ENCODE results near the gene TSPAN5.

DNA sequence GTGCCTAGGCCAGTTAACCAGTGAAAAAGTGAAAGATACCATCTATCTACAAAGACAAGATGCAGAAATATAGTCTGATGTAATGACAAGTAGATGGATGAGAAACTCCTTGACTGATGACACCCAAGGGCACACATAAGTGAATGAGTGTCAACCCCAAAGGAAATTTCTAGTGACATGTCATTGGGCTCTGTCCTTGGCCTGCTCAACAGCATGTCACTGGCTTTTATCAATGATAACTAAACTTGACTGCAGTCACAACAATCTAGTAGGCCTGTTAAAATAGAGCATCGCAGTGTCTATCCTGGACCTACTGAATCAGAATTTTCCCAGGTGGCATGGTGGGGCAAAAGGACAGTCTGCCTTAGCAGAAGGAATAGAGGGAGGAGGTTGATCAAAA lies 155.8 kb downstream of the TSPAN5 start:
- TF ChIP-seq, protein P1, sequence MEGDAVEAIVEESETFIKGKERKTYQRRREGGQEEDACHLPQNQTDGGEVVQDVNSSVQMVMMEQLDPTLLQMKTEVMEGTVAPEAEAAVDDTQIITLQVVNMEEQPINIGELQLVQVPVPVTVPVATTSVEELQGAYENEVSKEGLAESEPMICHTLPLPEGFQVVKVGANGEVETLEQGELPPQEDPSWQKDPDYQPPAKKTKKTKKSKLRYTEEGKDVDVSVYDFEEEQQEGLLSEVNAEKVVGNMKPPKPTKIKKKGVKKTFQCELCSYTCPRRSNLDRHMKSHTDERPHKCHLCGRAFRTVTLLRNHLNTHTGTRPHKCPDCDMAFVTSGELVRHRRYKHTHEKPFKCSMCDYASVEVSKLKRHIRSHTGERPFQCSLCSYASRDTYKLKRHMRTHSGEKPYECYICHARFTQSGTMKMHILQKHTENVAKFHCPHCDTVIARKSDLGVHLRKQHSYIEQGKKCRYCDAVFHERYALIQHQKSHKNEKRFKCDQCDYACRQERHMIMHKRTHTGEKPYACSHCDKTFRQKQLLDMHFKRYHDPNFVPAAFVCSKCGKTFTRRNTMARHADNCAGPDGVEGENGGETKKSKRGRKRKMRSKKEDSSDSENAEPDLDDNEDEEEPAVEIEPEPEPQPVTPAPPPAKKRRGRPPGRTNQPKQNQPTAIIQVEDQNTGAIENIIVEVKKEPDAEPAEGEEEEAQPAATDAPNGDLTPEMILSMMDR (IDR thresholded peaks at IDR 0.05) = no peak
- no peak for TF ChIP-seq POLR2A (IDR thresholded peaks at IDR 0.05)

Measured in testis (tissue), 2 donors.